K562 (cell line): Measurements from ENCODE around the gene ACP5. TPM values are rescaled to one million over a fixed set of nuclear protein-coding genes. Genes with fewer than 3 reads are reported as not detected.
A peak's percentile ranks its signal among the peaks of the same experiment; 100 is the strongest.

ENCODE experiments used
- CBX3 ChIP-seq, 2 experiments: IDR thresholded peaks; 1 replicate in 1 of 2; 2 replicates in 1 of 2; pipeline ENCODE4 v1.6.1; 2012; ENCODE audit warnings: inconsistent platforms in 2 of 2, low read length in 2 of 2, borderline replicate concordance in 1 of 2, control low read depth in 1 of 2
- CREB1 ChIP-seq, 2 experiments: sonication (generic) in 1 of 2; formaldehyde crosslinking in 1 of 2; IDR thresholded peaks; 2 replicates each; pipeline versions ENCODE4 v1.6.1 to v1.8.0; 2012 to 2022; ENCODE audit warnings: inconsistent platforms in 1 of 2, mild to moderate bottlenecking in 1 of 2, missing genetic modification reagents in 1 of 2, moderate library complexity in 1 of 2
- CTBP1 ChIP-seq: fragments of 450-650 bp; IDR thresholded peaks from 2 replicates; pipeline ENCODE4 v1.6.1; 2016; ENCODE audit warnings: borderline replicate concordance
- FOXM1 ChIP-seq, 2 experiments: fragments of 450-650 bp in 1 of 2; sonication (generic) in 1 of 2; formaldehyde crosslinking in 1 of 2; IDR thresholded peaks; 2 replicates each; pipeline versions ENCODE4 v1.6.1 to v1.9.0; 2017 to 2022; ENCODE audit warnings: low read depth in 2 of 2, mild to moderate bottlenecking in 2 of 2, missing genetic modification reagents in 1 of 2, moderate library complexity in 1 of 2
- GABPB2 ChIP-seq: fragments of 250-450 bp; sonication (Bioruptor Pico); conservative IDR thresholded peaks from 2 replicates; pipeline ENCODE4 v1.5.1; 2021; ENCODE audit warnings: mild to moderate bottlenecking
- SOX6 ChIP-seq: fragments of 450-650 bp; IDR thresholded peaks from 2 replicates; pipeline ENCODE4 v1.6.1; 2014; ENCODE audit warnings: mild to moderate bottlenecking
- STAG1 ChIP-seq: sonication (generic); formaldehyde crosslinking; IDR thresholded peaks from 2 replicates; pipeline ENCODE4 v1.5.0; 2020; ENCODE audit warnings: missing genetic modification reagents, borderline replicate concordance
- STAT5A ChIP-seq: IDR thresholded peaks from 2 replicates; pipeline ENCODE4 v1.6.1; 2012; ENCODE audit warnings: low read length, inconsistent platforms, borderline replicate concordance
- polyA plus RNA-seq, 8 experiments: library from polyadenylated mRNA; depleted of rRNA in 4 of 8; stranded (reverse) in 5 of 8; unstranded in 3 of 8; fragments of >200 nt; fragmentation: Nextera tagmentation in 2 of 8; fragmentation: Illumina TruSeq in 1 of 8; extraction: Ambion mirVana in 2 of 8; extraction: Trizol in 1 of 8; gene quantifications; 2 replicates each; pipeline versions ENCODE4 v1.2.1 to v1.2.3, GENCODE V29; 2011 to 2014; ENCODE audit warnings: inconsistent platforms in 1 of 8, missing spikeins in 1 of 8
- total RNA-seq, 7 experiments: library from RNA; depleted of rRNA in 6 of 7; stranded (reverse); fragments of >200 nt in 6 of 7; fragmentation: Illumina TruSeq in 2 of 7; extraction: Trizol in 2 of 7; gene quantifications; 2 replicates each; pipeline versions ENCODE4 v1.2.1 to v1.2.3, GENCODE V29; 2011 to 2021; ENCODE audit warnings: low replicate concordance in 1 of 7
- TF ChIP-seq, protein P1 (sequence below): sonication (generic); formaldehyde crosslinking; IDR thresholded peaks from 2 replicates; pipeline ENCODE4 v1.8.0; 2023; ENCODE audit warnings: missing genetic modification reagents, mild to moderate bottlenecking, borderline replicate concordance
- TF ChIP-seq, protein P2 (sequence below): fragments of 250-450 bp; sonication (Bioruptor Pico); IDR thresholded peaks from 2 replicates; pipeline ENCODE4 v1.5.0; 2021
- TF ChIP-seq, protein P3 (sequence below): fragments of 250-450 bp; sonication (Bioruptor Pico); IDR thresholded peaks from 2 replicates; pipeline ENCODE4 v1.5.0; 2021; ENCODE audit warnings: mild to moderate bottlenecking, borderline replicate concordance
- TF ChIP-seq, protein P4 (sequence below): IDR thresholded peaks from 2 replicates; pipeline ENCODE4 v1.6.1; 2012; ENCODE audit warnings: low read depth, low read length, improper control_type of control experiment, borderline replicate concordance
- TF ChIP-seq, protein P5 (sequence below): IDR thresholded peaks from 2 replicates; pipeline ENCODE4 v1.6.1; 2011; ENCODE audit not compliant: insufficient read length; ENCODE audit errors: extremely low read depth

The ACP5 gene
- total and polyA plus RNA-seq, 9 of the 15 experiments (the other 6 are each of a cell fraction or from before 2014, with no cell fraction given) = 0.06 to 1.1 (median 0.31) TPM; not detected in 1

DNA sequence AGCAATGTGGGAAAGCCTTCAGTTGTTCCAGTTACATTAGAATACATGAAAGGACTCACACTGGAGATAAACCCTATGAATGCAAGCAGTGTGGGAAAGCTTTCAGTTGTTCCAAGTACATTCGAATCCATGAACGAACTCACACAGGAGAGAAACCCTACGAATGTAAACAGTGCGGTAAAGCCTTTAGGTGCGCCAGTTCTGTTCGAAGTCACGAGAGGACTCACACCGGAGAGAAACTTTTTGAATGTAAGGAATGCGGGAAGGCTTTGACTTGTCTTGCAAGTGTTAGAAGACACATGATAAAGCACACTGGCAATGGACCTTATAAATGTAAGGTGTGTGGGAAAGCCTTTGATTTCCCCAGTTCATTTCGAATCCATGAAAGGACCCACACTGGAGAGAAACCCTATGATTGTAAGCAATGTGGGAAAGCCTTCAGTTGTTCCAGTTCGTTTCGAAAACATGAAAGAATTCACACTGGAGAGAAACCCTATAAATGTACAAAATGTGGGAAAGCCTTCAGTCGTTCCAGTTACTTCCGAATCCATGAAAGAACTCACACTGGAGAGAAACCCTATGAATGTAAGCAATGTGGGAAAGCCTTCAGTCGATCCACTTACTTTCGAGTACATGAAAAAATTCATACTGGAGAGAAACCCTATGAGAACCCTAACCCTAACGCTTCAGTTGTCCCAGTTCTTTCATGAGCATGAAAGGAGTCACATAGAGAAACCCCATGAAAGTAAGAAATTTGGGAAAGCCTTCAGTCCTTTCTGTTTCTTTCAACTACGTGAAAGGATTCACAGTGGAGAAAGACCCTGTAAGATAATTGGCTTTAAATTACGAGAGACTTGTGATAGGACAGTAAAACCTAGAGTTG lies 40.0 kb upstream of the ACP5 start (continued):
- TF ChIP-seq, protein P1, sequence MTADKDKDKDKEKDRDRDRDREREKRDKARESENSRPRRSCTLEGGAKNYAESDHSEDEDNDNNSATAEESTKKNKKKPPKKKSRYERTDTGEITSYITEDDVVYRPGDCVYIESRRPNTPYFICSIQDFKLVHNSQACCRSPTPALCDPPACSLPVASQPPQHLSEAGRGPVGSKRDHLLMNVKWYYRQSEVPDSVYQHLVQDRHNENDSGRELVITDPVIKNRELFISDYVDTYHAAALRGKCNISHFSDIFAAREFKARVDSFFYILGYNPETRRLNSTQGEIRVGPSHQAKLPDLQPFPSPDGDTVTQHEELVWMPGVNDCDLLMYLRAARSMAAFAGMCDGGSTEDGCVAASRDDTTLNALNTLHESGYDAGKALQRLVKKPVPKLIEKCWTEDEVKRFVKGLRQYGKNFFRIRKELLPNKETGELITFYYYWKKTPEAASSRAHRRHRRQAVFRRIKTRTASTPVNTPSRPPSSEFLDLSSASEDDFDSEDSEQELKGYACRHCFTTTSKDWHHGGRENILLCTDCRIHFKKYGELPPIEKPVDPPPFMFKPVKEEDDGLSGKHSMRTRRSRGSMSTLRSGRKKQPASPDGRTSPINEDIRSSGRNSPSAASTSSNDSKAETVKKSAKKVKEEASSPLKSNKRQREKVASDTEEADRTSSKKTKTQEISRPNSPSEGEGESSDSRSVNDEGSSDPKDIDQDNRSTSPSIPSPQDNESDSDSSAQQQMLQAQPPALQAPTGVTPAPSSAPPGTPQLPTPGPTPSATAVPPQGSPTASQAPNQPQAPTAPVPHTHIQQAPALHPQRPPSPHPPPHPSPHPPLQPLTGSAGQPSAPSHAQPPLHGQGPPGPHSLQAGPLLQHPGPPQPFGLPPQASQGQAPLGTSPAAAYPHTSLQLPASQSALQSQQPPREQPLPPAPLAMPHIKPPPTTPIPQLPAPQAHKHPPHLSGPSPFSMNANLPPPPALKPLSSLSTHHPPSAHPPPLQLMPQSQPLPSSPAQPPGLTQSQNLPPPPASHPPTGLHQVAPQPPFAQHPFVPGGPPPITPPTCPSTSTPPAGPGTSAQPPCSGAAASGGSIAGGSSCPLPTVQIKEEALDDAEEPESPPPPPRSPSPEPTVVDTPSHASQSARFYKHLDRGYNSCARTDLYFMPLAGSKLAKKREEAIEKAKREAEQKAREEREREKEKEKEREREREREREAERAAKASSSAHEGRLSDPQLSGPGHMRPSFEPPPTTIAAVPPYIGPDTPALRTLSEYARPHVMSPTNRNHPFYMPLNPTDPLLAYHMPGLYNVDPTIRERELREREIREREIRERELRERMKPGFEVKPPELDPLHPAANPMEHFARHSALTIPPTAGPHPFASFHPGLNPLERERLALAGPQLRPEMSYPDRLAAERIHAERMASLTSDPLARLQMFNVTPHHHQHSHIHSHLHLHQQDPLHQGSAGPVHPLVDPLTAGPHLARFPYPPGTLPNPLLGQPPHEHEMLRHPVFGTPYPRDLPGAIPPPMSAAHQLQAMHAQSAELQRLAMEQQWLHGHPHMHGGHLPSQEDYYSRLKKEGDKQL = no peak
- TF ChIP-seq, protein P2, sequence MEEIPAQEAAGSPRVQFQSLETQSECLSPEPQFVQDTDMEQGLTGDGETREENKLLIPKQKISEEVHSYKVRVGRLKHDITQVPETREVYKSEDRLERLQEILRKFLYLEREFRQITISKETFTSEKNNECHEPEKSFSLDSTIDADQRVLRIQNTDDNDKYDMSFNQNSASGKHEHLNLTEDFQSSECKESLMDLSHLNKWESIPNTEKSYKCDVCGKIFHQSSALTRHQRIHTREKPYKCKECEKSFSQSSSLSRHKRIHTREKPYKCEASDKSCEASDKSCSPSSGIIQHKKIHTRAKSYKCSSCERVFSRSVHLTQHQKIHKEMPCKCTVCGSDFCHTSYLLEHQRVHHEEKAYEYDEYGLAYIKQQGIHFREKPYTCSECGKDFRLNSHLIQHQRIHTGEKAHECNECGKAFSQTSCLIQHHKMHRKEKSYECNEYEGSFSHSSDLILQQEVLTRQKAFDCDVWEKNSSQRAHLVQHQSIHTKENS (CRISPR knock-in tag) = no peak
- TF ChIP-seq, protein P3, sequence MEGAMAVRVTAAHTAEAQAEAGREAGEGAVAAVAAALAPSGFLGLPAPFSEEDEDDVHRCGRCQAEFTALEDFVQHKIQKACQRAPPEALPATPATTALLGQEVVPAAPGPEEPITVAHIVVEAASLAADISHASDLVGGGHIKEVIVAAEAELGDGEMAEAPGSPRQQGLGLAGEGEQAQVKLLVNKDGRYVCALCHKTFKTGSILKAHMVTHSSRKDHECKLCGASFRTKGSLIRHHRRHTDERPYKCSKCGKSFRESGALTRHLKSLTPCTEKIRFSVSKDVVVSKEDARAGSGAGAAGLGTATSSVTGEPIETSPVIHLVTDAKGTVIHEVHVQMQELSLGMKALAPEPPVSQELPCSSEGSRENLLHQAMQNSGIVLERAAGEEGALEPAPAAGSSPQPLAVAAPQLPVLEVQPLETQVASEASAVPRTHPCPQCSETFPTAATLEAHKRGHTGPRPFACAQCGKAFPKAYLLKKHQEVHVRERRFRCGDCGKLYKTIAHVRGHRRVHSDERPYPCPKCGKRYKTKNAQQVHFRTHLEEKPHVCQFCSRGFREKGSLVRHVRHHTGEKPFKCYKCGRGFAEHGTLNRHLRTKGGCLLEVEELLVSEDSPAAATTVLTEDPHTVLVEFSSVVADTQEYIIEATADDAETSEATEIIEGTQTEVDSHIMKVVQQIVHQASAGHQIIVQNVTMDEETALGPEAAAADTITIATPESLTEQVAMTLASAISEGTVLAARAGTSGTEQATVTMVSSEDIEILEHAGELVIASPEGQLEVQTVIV (CRISPR knock-in tag) = no peak
- peak in 1 of 2 experiments; percentile 70; a peak in 2 of 3 replicates for TF ChIP-seq CBX3 (IDR thresholded peaks at IDR 0.05; ENCODE audit: borderline replicate concordance in 1 of 2, low read length in 2 of 2)
- TF ChIP-seq SOX6 = peak; percentile 42; the same call in 1 of the 2 replicates
- no peak for TF ChIP-seq CREB1 (IDR thresholded peaks at IDR 0.05)
- TF ChIP-seq CREB1 (CRISPR knock-in tag; IDR thresholded peaks at IDR 0.05) = no peak
- TF ChIP-seq GABPB2 (CRISPR knock-in tag) = no peak
- no peak for TF ChIP-seq FOXM1 (IDR thresholded peaks at IDR 0.05; ENCODE audit: low read depth)
- no peak for TF ChIP-seq FOXM1 (CRISPR knock-in tag; IDR thresholded peaks at IDR 0.05; ENCODE audit: low read depth)
- no peak for TF ChIP-seq STAG1 (CRISPR knock-in tag)
- TF ChIP-seq, protein P4, sequence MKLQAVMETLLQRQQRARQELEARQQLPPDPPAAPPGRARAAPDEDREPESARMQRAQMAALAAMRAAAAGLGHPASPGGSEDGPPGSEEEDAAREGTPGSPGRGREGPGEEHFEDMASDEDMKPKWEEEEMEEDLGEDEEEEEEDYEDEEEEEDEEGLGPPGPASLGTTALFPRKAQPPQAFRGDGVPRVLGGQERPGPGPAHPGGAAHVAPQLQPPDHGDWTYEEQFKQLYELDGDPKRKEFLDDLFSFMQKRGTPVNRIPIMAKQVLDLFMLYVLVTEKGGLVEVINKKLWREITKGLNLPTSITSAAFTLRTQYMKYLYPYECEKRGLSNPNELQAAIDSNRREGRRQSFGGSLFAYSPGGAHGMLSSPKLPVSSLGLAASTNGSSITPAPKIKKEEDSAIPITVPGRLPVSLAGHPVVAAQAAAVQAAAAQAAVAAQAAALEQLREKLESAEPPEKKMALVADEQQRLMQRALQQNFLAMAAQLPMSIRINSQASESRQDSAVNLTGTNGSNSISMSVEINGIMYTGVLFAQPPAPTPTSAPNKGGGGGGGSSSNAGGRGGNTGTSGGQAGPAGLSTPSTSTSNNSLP = no peak
- TF ChIP-seq CTBP1 = no peak
- TF ChIP-seq STAT5A = no peak
- TF ChIP-seq, protein P5, sequence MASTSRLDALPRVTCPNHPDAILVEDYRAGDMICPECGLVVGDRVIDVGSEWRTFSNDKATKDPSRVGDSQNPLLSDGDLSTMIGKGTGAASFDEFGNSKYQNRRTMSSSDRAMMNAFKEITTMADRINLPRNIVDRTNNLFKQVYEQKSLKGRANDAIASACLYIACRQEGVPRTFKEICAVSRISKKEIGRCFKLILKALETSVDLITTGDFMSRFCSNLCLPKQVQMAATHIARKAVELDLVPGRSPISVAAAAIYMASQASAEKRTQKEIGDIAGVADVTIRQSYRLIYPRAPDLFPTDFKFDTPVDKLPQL = no peak
